Measurements from ENCODE around the gene ZNF701.
"Not testable (repeated sequence)": the region's sequence is repeated elsewhere in the genome, so short reads cannot be mapped to it uniquely, and the experiment has no call there.

Gene ZNF701

GRCh38 chr19:52585604-52586003 lies 15.5 kb downstream of the ZNF701 start:
- DNase-seq (ENCODE audit: low spot score in 2 of 2), result no peak
- Mint-ChIP-seq H3K27ac (ENCODE audit: low read depth) (peak overlapping the region; percentile 6), H3K36me3 (ENCODE audit: insufficient read depth) (peaks cover 27% of the 10 kb centered on the region), H3K4me3 (no peak overlapping the region), H3K4me1 (no peaks in the 10 kb centered on the region), H3K27me3 (no peaks in the 10 kb centered on the region), H3K9me3 (peaks cover 6% of the 10 kb centered on the region)
- ATAC-seq (replicated peaks; ENCODE audit: extremely low read depth, poor library complexity, severe bottlenecking), result no peak

GRCh38 chr19:52590728-52591127 lies 20.6 kb downstream of the ZNF701 start:
- no peaks in the 10 kb centered on the region for H3K9me3 Mint-ChIP-seq
- no peak for ATAC-seq (replicated peaks; ENCODE audit: extremely low read depth, poor library complexity, severe bottlenecking)
- no peak overlapping the region for H3K27ac Mint-ChIP-seq (ENCODE audit: low read depth)
- no peaks in the 10 kb centered on the region for H3K4me1 Mint-ChIP-seq
- no peaks in the 10 kb centered on the region for H3K27me3 Mint-ChIP-seq
- DNase-seq (ENCODE audit: low spot score in 2 of 2), result no peak
- H3K36me3 Mint-ChIP-seq (ENCODE audit: insufficient read depth), result peaks cover 7% of the 10 kb centered on the region
- no peak overlapping the region for H3K4me3 Mint-ChIP-seq

- H3K4me1 Mint-ChIP-seq, result no peaks in the 10 kb centered on the region
- DNase-seq (ENCODE audit: low spot score in 2 of 2) (no peak), ATAC-seq (replicated peaks; ENCODE audit: extremely low read depth, poor library complexity, severe bottlenecking) (no peak)
- H3K27me3 Mint-ChIP-seq, result no peaks in the 10 kb centered on the region
- no peak overlapping the region for H3K27ac Mint-ChIP-seq (ENCODE audit: low read depth)
- peaks cover 5% of the 10 kb centered on the region for H3K36me3 Mint-ChIP-seq (ENCODE audit: insufficient read depth)
- peaks cover 9% of the 10 kb centered on the region for H3K9me3 Mint-ChIP-seq
- no peak overlapping the region for H3K4me3 Mint-ChIP-seq
These were observed 22.2 kb downstream of the ZNF701 start for GRCh38 chr19:52592301-52592700.

- H3K4me1 Mint-ChIP-seq; H3K36me3 Mint-ChIP-seq (ENCODE audit: insufficient read depth): not testable (repeated sequence)
These were observed 23.4 kb downstream of the ZNF701 start for GRCh38 chr19:52593441-52593840.

GRCh38 chr19:52599241-52599640 lies 29.2 kb downstream of the ZNF701 start:
- H3K27ac Mint-ChIP-seq (ENCODE audit: low read depth), result no peak overlapping the region
- H3K36me3 Mint-ChIP-seq (ENCODE audit: insufficient read depth), result peaks cover 5% of the 10 kb centered on the region
- H3K4me1 Mint-ChIP-seq, result peaks cover 15% of the 10 kb centered on the region
- H3K9me3 Mint-ChIP-seq, result peaks cover 12% of the 10 kb centered on the region
- no peaks in the 10 kb centered on the region for H3K27me3 Mint-ChIP-seq
- ATAC-seq (replicated peaks; ENCODE audit: extremely low read depth, poor library complexity, severe bottlenecking) (no peak), DNase-seq (ENCODE audit: low spot score in 2 of 2) (no peak)
- no peak overlapping the region for H3K4me3 Mint-ChIP-seq

More at GRCh38 chr19:52593441-52593840, 23.4 kb downstream of the ZNF701 start:
- not testable (repeated sequence) for H3K4me3 Mint-ChIP-seq; H3K27me3 Mint-ChIP-seq; DNase-seq (ENCODE audit: low spot score in 2 of 2); H3K27ac Mint-ChIP-seq (ENCODE audit: low read depth); ATAC-seq (replicated peaks; ENCODE audit: extremely low read depth, poor library complexity, severe bottlenecking)
- peaks cover 12% of the 10 kb centered on the region for H3K9me3 Mint-ChIP-seq

- DNase-seq (ENCODE audit: low spot score in 2 of 2) (no peak), ATAC-seq (replicated peaks; ENCODE audit: extremely low read depth, poor library complexity, severe bottlenecking) (peak; percentile 29)
- H3K27me3 Mint-ChIP-seq, result no peaks in the 10 kb centered on the region
- H3K36me3 Mint-ChIP-seq (ENCODE audit: insufficient read depth), result peaks cover 5% of the 10 kb centered on the region
- H3K4me1 Mint-ChIP-seq, result peaks cover 24% of the 10 kb centered on the region
- H3K4me3 Mint-ChIP-seq, result peak overlapping the region; percentile 83
- peaks cover 14% of the 10 kb centered on the region for H3K9me3 Mint-ChIP-seq
- H3K27ac Mint-ChIP-seq (ENCODE audit: low read depth), result no peak overlapping the region
These were observed 30.5 kb downstream of the ZNF701 start for GRCh38 chr19:52600639-52601024.

GRCh38 chr19:52601025-52601973 lies 31.2 kb downstream of the ZNF701 start:
- Mint-ChIP-seq H3K9me3 (peaks cover 17% of the 10 kb centered on the region), H3K27ac (ENCODE audit: low read depth) (peak overlapping the region; percentile 39), H3K4me3 (peak overlapping the region; percentile 83), H3K36me3 (ENCODE audit: insufficient read depth) (peaks cover 6% of the 10 kb centered on the region), H3K27me3 (no peaks in the 10 kb centered on the region), H3K4me1 (peaks cover 27% of the 10 kb centered on the region)
- DNase-seq (ENCODE audit: low spot score in 2 of 2) (peak; percentile 88 to 90), ATAC-seq (replicated peaks; ENCODE audit: extremely low read depth, poor library complexity, severe bottlenecking) (peak; percentile 98)

- Mint-ChIP-seq H3K9me3 (peaks cover 12% of the 10 kb centered on the region), H3K4me1 (peaks cover 27% of the 10 kb centered on the region), H3K27ac (ENCODE audit: low read depth) (peak overlapping the region; percentile 39), H3K4me3 (peak overlapping the region; percentile 83)
- not testable (repeated sequence) for H3K36me3 Mint-ChIP-seq (ENCODE audit: insufficient read depth); DNase-seq (ENCODE audit: low spot score in 2 of 2); ATAC-seq (replicated peaks; ENCODE audit: extremely low read depth, poor library complexity, severe bottlenecking); H3K27me3 Mint-ChIP-seq
These were observed 31.9 kb downstream of the ZNF701 start for GRCh38 chr19:52601974-52602366.

- peaks cover 6% of the 10 kb centered on the region for H3K36me3 Mint-ChIP-seq (ENCODE audit: insufficient read depth)
- DNase-seq (ENCODE audit: low spot score in 2 of 2), result no peak
- no peak overlapping the region for H3K27ac Mint-ChIP-seq (ENCODE audit: low read depth)
- no peak overlapping the region for H3K4me3 Mint-ChIP-seq
- peaks cover 5% of the 10 kb centered on the region for H3K9me3 Mint-ChIP-seq
- no peaks in the 10 kb centered on the region for H3K27me3 Mint-ChIP-seq
- peaks cover 27% of the 10 kb centered on the region for H3K4me1 Mint-ChIP-seq
- no peak for ATAC-seq (replicated peaks; ENCODE audit: extremely low read depth, poor library complexity, severe bottlenecking)
These were observed 32.9 kb downstream of the ZNF701 start for GRCh38 chr19:52602941-52603340.

GRCh38 chr19:52603558-52604207 lies 33.6 kb downstream of the ZNF701 start:
- Mint-ChIP-seq H3K9me3 (peaks cover 5% of the 10 kb centered on the region), H3K4me3 (no peak overlapping the region), H3K4me1 (peaks cover 27% of the 10 kb centered on the region), H3K36me3 (ENCODE audit: insufficient read depth) (peaks cover 6% of the 10 kb centered on the region), H3K27ac (ENCODE audit: low read depth) (no peak overlapping the region), H3K27me3 (no peaks in the 10 kb centered on the region)
- ATAC-seq (replicated peaks; ENCODE audit: extremely low read depth, poor library complexity, severe bottlenecking), result no peak
- DNase-seq (ENCODE audit: low spot score in 2 of 2), result no peak

- DNase-seq (ENCODE audit: low spot score in 2 of 2) (no peak), ATAC-seq (replicated peaks; ENCODE audit: extremely low read depth, poor library complexity, severe bottlenecking) (no peak)
- H3K9me3 Mint-ChIP-seq, result peaks cover 16% of the 10 kb centered on the region
- H3K4me3 Mint-ChIP-seq, result no peak overlapping the region
- peaks cover 12% of the 10 kb centered on the region for H3K4me1 Mint-ChIP-seq
- no peaks in the 10 kb centered on the region for H3K27me3 Mint-ChIP-seq
- peaks cover 39% of the 10 kb centered on the region for H3K36me3 Mint-ChIP-seq (ENCODE audit: insufficient read depth)
- no peak overlapping the region for H3K27ac Mint-ChIP-seq (ENCODE audit: low read depth)
These were observed 43.3 kb downstream of the ZNF701 start for GRCh38 chr19:52613299-52613906.

GRCh38 chr19:52621376-52621775 lies 51.3 kb downstream of the ZNF701 start:
- ATAC-seq (replicated peaks; ENCODE audit: extremely low read depth, poor library complexity, severe bottlenecking) (no peak), DNase-seq (ENCODE audit: low spot score in 2 of 2) (no peak)
- Mint-ChIP-seq H3K9me3 (no peaks in the 10 kb centered on the region), H3K36me3 (ENCODE audit: insufficient read depth) (peaks cover 37% of the 10 kb centered on the region), H3K4me3 (no peak overlapping the region), H3K27ac (ENCODE audit: low read depth) (peak overlapping the region; percentile 12), H3K4me1 (peaks cover 29% of the 10 kb centered on the region), H3K27me3 (no peaks in the 10 kb centered on the region)
